Measurements from ENCODE around the gene PHIP.

Gene PHIP

GRCh38 chr6:79081663-79082062 lies 3.6 kb upstream of the PHIP start:
- H4K20me1 ChIP-seq (ENCODE audit: insufficient read depth), result no peaks in the 10 kb centered on the region
- H3K4me2 ChIP-seq, result no peak overlapping the region
- H3K36me3 ChIP-seq (ENCODE audit: insufficient read depth), result no peaks in the 10 kb centered on the region
- no peaks in the 10 kb centered on the region for H3K27me3 ChIP-seq (ENCODE audit: insufficient read depth, low read depth)
- TF ChIP-seq CTCF (conservative IDR thresholded peaks at IDR 0.05; ENCODE audit: low read depth, low read length), result no peak
- no peak overlapping the region for H3K27ac ChIP-seq
- peaks cover 11% of the 10 kb centered on the region for H3K79me2 ChIP-seq (ENCODE audit: insufficient read depth, low read depth)
- H3K4me3 ChIP-seq (IDR thresholded peaks at IDR 0.05; ENCODE audit: insufficient read depth, low read depth, low read length), result no peak overlapping the region
- no peak overlapping the region for H3K9ac ChIP-seq
- H3K4me1 ChIP-seq (ENCODE audit: low read depth, poor library complexity, severe bottlenecking), result peaks cover 9% of the 10 kb centered on the region
- no peak overlapping the region for H2AFZ ChIP-seq (ENCODE audit: low read depth)

- H3K4me3 ChIP-seq (IDR thresholded peaks at IDR 0.05; ENCODE audit: insufficient read depth, low read depth, low read length), result no peak overlapping the region
- H3K9ac ChIP-seq, result peak overlapping the region; percentile 94
- no peaks in the 10 kb centered on the region for H3K27me3 ChIP-seq (ENCODE audit: insufficient read depth, low read depth)
- peak overlapping the region; percentile 92 for H3K4me2 ChIP-seq
- H3K27ac ChIP-seq, result peak overlapping the region; percentile 93
- no peak for TF ChIP-seq CTCF (conservative IDR thresholded peaks at IDR 0.05; ENCODE audit: low read depth, low read length)
- no peaks in the 10 kb centered on the region for H3K36me3 ChIP-seq (ENCODE audit: insufficient read depth)
- H4K20me1 ChIP-seq (ENCODE audit: insufficient read depth), result no peaks in the 10 kb centered on the region
- peaks cover 31% of the 10 kb centered on the region for H3K79me2 ChIP-seq (ENCODE audit: insufficient read depth, low read depth)
- peaks cover 22% of the 10 kb centered on the region for H3K4me1 ChIP-seq (ENCODE audit: low read depth, poor library complexity, severe bottlenecking)
- H2AFZ ChIP-seq (ENCODE audit: low read depth), result peak overlapping the region; percentile 77
These were observed 1.5 kb upstream of the PHIP start for GRCh38 chr6:79079561-79080041.

GRCh38 chr6:79077715-79078074 lies 359 bp downstream of the PHIP start:
- H4K20me1 ChIP-seq (ENCODE audit: insufficient read depth), result no peaks in the 10 kb centered on the region
- H3K27ac ChIP-seq, result peak overlapping the region; percentile 93
- peak overlapping the region; percentile 94 for H3K9ac ChIP-seq
- no peak overlapping the region for H3K4me2 ChIP-seq
- H3K79me2 ChIP-seq (ENCODE audit: insufficient read depth, low read depth), result peaks cover 50% of the 10 kb centered on the region
- no peak for TF ChIP-seq CTCF (conservative IDR thresholded peaks at IDR 0.05; ENCODE audit: low read depth, low read length)
- H2AFZ ChIP-seq (ENCODE audit: low read depth), result peak overlapping the region; percentile 77; the same call in 1 of the 2 replicates
- H3K27me3 ChIP-seq (ENCODE audit: insufficient read depth, low read depth), result no peaks in the 10 kb centered on the region
- H3K4me1 ChIP-seq (ENCODE audit: low read depth, poor library complexity, severe bottlenecking), result peaks cover 38% of the 10 kb centered on the region
- no peak overlapping the region for H3K4me3 ChIP-seq (IDR thresholded peaks at IDR 0.05; ENCODE audit: insufficient read depth, low read depth, low read length)
- H3K36me3 ChIP-seq (ENCODE audit: insufficient read depth), result no peaks in the 10 kb centered on the region

GRCh38 chr6:79076782-79077641 lies 1.0 kb downstream of the PHIP start:
- Histone ChIP-seq H3K4me3 (IDR thresholded peaks at IDR 0.05; ENCODE audit: insufficient read depth, low read depth, low read length) (no peak overlapping the region), H4K20me1 (ENCODE audit: insufficient read depth) (no peaks in the 10 kb centered on the region), H2AFZ (ENCODE audit: low read depth) (no peak overlapping the region), H3K4me1 (ENCODE audit: low read depth, poor library complexity, severe bottlenecking) (peaks cover 44% of the 10 kb centered on the region), H3K79me2 (ENCODE audit: insufficient read depth, low read depth) (peaks cover 57% of the 10 kb centered on the region), H3K4me2 (peak overlapping the region; percentile 57), H3K27ac (peak overlapping the region; percentile 93), H3K36me3 (ENCODE audit: insufficient read depth) (no peaks in the 10 kb centered on the region), H3K9ac (peak overlapping the region; percentile 94), H3K27me3 (ENCODE audit: insufficient read depth, low read depth) (no peaks in the 10 kb centered on the region)
- TF ChIP-seq CTCF (conservative IDR thresholded peaks at IDR 0.05; ENCODE audit: low read depth, low read length), result no peak

All from KMS-11 (cell line).